ENCODE measurements around the gene RPS6KA2.

Gene RPS6KA2

DNA sequence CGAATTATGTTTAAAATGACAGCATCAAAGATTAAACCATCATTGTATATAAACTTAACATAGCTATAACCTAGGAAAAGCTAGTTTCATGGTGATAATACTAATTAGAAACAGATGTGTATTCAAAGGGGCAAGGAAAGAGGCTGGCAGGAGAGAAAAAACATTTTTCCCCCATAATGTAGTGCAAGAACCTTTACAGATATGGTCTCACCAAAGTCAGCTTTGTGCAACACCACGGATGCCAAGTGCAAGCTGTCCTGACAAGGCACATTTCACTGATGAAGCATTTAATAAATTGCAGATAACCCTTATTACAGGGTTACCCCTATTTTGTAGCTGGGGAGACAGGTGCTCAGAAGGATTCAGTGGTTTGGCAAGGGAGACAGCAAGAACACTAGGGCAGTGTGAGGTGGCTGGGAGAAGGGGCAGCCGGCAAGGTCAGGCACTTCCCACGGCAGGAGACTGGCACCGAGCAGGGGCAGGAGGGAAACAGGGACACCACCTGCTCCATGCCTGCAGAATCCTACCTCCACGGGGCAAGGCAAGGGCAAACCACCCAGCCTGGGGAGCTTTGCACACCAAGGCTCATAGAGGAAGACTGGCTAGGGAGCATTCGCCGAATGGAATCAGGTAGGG, 6.5 kb downstream of the RPS6KA2 start:
- FAIRE-seq (no peak), DNase-seq (ENCODE audit: insufficient read length, low spot score) (no peak)
- TF ChIP-seq POLR2A (IDR thresholded peaks at IDR 0.05; ENCODE audit: low read depth, low read length) = no peak

DNA sequence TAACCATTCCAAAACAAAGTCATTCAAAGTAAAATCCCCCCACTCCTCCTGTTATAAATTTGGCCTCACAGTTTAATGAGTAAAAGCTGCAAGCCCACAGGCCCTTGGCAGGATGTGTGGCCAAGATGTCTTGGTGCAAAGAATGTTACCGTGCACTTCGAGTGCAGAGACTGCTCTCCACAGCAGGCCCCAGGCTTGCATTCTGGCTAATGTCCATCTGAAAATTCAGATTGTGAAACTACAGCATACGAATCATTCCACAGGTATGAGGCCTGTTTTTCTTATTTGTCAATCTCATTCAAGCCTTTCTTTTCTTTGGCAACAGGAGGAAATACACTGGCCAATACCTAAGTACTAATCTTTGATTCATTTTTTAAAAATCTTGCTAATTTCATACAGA, 7.1 kb downstream of the RPS6KA2 start:
- no peak for TF ChIP-seq POLR2A (IDR thresholded peaks at IDR 0.05; ENCODE audit: low read depth, low read length)
- FAIRE-seq (no peak), DNase-seq (ENCODE audit: insufficient read length, low spot score) (no peak)

DNA sequence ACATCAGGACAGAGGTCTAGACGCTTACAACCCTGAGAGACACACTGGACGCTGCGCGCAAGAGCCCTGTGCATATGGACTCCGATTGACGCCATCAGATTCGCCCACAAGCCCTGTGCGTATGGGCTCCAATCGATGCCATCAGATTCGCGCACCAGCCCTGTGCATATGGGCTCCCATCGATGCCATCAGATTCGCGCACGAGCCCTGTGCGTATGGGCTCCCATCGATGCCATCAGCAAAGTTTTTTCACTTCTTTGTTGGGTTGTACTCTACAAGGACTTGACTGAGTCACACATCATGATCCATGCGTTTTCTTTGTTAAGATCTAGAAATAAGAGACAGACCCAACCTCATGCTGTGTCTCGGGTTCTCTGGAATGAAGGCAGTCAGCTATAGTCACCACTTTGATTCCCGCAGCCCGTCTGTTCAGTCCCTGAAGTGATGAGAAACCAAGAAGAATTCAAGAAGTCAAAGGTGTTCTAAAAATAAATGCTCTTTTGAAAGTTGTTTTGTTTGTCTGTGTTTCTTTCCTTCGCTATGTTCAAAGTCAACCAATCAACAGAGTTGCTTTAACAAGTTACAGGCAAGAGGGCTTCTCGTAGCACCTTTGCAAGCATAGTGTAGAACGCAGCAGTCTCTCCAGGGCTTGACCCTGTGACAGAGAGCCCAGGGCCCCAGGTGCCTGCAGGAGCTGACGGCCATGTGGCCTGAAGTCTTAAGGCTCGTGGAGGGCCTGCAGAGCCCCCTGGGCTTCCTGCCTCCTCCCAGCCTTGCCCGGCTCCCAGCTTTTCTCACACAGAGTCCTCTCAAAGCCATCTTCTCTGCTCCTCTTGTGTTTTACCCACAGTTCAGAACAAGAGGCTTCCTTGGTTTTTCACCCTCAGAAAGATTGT, 7.9 kb downstream of the RPS6KA2 start:
- FAIRE-seq (no peak), DNase-seq (ENCODE audit: insufficient read length, low spot score) (no peak)
- no peak for TF ChIP-seq POLR2A (IDR thresholded peaks at IDR 0.05; ENCODE audit: low read depth, low read length)

DNA sequence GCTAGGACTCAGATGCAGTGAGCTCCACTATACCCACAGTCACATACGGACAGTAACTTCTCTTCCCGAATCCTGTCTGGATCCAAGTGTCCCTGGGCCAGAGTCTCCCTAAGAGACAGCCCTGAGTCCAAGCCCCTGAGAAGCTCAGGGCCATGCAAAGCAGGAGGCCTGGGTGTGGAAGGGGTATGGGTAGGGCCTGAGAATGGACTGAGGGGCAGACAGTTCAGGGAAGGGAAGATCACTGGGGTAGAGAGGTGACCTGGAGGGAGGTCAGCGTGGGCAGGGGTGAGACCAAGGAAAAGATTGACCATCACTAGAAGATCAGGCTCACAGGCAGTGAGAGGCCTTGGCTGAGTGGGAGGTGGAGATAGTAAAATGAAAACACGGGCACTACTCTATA, 8.8 kb downstream of the RPS6KA2 start:
- TF ChIP-seq POLR2A (IDR thresholded peaks at IDR 0.05; ENCODE audit: low read depth, low read length) = no peak
- FAIRE-seq (no peak), DNase-seq (ENCODE audit: insufficient read length, low spot score) (no peak)

DNA sequence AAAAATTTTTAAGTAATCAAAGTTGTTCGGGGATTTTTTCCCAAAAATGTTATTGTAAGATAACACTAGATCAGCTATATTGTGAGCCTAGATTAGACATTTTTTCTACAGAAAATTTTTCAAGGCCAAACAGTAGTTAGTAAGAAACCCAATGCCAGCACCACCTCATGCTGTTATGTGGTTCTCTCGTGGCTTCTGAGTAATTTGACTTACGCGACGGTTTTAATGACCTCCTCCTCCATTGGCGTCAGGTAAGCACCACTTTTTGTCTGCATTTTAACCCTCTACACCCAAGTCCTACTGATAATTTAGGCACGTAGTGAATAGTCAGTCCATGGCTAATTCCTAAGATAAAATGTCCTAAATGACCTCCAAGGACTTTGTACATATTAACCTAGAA, 9.7 kb downstream of the RPS6KA2 start:
- TF ChIP-seq POLR2A (IDR thresholded peaks at IDR 0.05; ENCODE audit: low read depth, low read length) = no peak
- FAIRE-seq = no peak
- DNase-seq (ENCODE audit: insufficient read length, low spot score) = no peak

DNA sequence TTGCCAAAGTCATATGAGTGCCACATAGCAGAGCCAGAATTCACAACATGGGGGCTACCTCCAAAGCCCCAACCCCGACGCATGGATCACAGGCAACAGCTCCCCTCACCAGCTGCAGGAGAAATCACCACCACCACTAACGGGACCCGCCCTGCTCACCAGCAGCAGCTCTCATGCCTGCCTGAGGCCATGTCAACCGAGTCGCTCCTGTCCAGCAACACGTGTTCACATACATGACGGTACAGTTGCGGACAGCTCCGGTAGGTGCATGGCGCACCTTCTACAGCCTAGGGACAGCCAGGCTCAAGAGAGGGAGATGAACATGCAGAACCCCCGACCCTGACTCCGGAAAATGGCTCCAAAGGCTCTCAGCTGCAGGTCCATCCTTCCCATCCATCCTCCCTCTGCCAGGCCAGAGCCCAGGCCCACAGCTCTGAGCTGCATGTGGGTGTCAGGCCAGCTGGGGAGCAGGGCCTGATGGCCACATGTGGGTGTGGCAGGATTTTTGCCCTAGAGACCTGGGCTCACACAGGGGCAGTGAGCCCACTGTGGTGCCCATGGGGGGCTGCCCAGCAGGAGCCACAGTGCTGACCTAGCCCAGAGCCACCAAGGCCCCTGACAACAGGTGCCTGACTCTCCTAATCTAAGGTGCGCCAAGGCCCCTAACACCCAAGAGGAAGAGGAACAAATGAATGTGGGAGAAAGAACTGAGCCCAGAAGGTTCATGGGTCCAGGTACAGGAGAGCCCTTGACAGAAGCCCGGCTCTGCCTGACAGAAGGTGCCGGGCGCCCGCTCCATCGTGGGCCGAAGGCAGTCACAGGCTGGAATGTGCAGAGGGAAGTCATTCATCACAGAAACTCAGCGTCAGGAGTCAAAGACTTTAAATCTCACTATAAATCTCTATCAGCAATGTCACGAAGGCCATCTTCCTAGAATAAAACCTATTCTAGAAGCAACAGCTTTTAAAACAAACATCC, 10.5 kb downstream of the RPS6KA2 start:
- FAIRE-seq (no peak), DNase-seq (ENCODE audit: insufficient read length, low spot score) (no peak)
- no peak for TF ChIP-seq POLR2A (IDR thresholded peaks at IDR 0.05; ENCODE audit: low read depth, low read length)

DNA sequence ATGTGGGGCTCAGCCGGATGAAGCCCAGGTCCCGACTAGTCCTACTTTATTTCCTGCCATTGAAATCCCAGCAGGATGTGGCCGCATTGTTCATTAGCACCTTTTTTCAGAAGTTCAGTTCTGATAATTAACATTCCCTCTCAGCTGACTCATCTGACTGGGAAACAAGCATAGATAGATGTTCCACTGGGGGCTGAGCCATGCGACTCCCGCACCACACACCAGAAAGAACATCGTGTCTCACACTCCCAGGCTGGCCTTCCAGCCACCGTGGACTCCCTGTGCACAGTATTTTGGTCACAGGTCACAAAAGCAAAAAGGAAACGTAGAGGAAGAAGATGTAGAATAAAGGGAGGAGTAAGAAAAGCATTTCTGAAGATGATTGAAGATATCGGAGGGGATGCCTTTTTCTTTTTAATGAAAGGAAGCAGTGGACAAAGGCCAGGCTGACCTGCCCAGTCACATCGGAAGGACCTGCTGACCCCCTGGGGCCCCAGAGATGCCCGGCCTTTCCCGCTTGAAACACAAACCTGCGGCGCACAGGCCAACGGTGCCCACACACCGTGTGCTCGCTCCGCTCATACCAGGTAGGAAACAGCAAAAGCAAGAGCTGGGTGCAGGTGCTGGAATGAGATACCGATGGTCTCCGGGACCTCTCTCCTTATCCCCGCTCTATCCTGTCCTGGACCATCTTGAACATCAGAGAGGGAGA, 11.8 kb downstream of the RPS6KA2 start:
- TF ChIP-seq POLR2A (IDR thresholded peaks at IDR 0.05; ENCODE audit: low read depth, low read length) = no peak
- DNase-seq (ENCODE audit: insufficient read length, low spot score) (no peak), FAIRE-seq (no peak)

DNA sequence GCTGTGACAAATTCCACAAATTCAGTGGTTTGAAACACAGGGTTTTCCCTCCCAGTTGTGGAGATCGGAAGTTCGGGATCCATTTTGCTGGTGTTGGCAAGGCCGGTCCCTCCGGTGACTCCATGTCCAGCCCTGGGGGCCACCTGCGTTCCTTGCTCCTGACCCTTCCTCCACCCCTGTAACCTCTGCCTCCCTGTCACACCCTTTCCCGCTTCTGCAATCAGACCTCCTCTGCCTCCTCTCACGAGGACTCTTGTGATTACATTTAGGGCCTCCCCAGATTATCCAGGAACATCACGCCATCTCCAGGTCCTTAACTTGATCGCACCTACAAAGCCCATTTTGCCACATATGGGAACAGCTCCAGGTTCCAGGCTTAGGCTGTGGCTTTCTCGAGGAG, 12.5 kb downstream of the RPS6KA2 start:
- DNase-seq (ENCODE audit: insufficient read length, low spot score) = no peak
- no peak for TF ChIP-seq POLR2A (IDR thresholded peaks at IDR 0.05; ENCODE audit: low read depth, low read length)
- FAIRE-seq = no peak

DNA sequence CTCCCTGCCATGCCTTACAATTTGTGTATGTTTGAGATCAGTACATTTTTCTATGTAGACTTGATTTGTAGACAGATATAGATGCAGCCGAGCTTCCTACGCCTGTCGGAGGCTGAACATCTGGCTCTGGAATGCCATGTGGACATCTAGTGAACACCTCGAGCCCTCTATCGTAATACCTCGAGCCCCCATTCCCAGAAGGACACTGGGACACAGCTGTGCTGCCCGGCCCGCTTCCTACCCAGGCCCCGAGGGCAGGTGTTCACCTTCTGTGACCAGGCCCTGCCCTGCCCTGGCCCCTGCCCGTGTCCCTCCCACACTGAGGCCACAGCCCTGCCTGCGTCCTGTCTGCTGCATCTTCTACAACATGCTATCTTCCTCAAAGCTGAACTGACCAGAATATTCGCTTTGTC, 12.9 kb downstream of the RPS6KA2 start:
- TF ChIP-seq POLR2A (IDR thresholded peaks at IDR 0.05; ENCODE audit: low read depth, low read length) = no peak
- DNase-seq (ENCODE audit: insufficient read length, low spot score) (no peak), FAIRE-seq (no peak)

DNA sequence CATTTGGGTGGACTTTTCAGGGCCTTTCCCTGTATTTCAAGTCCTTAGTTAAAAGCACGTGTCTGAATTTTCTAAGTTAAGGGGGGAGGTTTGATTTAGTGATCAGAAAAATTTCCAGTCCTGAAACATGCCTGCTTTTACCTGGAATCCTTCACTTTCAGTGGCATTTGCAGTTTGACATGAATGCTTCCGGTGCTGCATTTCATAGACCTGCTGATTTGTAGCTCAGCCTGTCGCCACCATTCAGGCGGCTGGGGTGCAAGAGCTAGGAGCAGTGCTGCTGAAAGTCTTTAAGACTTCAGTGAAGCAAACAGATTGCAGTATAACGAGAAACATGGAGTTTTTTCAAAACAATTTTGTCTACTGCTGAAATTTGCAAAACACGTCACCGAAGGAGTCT, 14.0 kb downstream of the RPS6KA2 start:
- DNase-seq (ENCODE audit: insufficient read length, low spot score) (no peak), FAIRE-seq (no peak)
- no peak for TF ChIP-seq POLR2A (IDR thresholded peaks at IDR 0.05; ENCODE audit: low read depth, low read length)

DNA sequence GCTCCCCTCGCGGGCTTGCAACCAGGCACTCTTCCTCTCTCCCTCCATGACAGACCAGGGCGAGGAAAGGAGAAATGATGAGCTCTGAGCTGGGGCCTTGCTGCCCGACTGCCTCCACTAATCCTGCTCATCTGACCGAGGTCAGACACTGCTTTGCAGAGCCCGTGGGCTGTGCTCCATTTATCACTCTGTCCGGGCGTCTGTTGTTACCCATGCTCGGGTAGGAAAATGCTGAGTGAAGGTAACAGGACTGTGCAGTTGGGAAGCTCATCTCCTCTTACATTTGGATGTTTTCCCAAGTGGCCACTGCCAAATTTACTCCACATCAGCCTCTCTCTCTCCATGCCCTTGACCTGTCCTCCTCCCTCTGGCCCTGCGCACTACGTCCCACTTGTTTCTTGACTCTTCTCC, 14.6 kb downstream of the RPS6KA2 start:
- DNase-seq (ENCODE audit: insufficient read length, low spot score) (no peak), FAIRE-seq (no peak)
- TF ChIP-seq POLR2A (IDR thresholded peaks at IDR 0.05; ENCODE audit: low read depth, low read length) = no peak

DNA sequence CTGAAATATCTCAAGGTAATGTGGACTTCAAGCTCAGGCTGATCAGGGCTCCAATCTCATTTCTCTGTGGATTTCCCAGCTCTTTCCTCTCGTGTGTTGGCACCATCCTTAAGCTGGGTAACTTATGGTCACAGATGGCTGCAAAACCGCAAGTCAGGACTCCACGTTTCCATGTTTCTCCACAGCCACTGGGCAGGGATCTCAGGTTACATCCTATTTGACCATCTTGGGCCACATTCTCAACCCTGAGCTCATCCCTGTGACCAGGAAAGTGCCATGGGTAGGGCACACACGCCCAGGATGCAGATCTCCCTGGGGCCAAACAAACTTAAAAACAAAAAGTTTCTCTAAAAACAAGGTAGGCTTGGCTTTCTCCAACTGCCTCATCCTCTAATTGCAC, 15.4 kb downstream of the RPS6KA2 start:
- no peak for FAIRE-seq
- TF ChIP-seq POLR2A (IDR thresholded peaks at IDR 0.05; ENCODE audit: low read depth, low read length) = no peak
- no peak for DNase-seq (ENCODE audit: insufficient read length, low spot score)

DNA sequence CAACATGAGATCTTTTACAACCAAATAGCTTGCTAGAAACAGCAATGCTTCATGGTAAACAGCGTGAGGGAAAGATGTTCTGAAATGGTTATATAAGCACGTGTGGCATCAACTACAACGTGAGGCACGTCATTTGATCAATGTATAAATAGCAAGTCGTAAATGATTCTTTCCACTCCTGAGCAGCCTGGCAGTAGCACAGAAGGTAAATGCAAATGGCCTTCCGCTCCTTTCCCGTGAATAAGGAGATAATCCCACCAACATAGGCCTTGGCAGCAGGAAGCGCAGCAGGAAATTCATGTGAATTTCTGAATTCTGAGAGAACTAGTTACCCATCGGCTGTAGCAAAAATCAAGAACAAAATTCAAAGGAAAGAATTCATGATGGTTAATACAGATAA, 17.0 kb downstream of the RPS6KA2 start:
- no peak for TF ChIP-seq POLR2A (IDR thresholded peaks at IDR 0.05; ENCODE audit: low read depth, low read length)
- FAIRE-seq (no peak), DNase-seq (ENCODE audit: insufficient read length, low spot score) (no peak)
